Measurements from ENCODE around the gene C10orf53.
"Not testable (repeated sequence)": the region's sequence is repeated elsewhere in the genome, so short reads cannot be mapped to it uniquely, and the experiment has no call there.

Gene C10orf53

DNA sequence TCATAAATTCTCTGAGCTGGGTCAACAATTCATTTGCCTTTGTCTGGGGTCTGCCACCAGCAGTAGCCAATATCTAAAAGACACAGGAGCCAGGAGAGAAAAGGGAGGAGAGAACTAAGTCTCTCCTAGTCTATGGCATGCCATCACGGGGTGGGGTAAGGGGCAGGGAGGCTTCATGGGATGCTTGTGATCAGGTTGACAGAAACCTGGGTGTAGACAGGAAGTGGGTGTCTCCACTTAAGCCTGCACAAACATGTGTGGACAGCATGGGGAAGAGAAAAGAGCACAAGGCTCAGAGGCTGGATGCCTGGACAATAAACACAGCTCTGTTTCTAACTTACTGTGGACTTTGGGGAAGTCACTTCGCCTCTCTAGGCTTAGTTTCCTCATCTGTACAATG lies 11.5 kb upstream of the C10orf53 start:
- H3K4me3 ChIP-seq (ENCODE audit: low read depth, low read length), result no peak overlapping the region
- no peak for DNase-seq (ENCODE audit: low read depth)
- TF ChIP-seq, protein P1, sequence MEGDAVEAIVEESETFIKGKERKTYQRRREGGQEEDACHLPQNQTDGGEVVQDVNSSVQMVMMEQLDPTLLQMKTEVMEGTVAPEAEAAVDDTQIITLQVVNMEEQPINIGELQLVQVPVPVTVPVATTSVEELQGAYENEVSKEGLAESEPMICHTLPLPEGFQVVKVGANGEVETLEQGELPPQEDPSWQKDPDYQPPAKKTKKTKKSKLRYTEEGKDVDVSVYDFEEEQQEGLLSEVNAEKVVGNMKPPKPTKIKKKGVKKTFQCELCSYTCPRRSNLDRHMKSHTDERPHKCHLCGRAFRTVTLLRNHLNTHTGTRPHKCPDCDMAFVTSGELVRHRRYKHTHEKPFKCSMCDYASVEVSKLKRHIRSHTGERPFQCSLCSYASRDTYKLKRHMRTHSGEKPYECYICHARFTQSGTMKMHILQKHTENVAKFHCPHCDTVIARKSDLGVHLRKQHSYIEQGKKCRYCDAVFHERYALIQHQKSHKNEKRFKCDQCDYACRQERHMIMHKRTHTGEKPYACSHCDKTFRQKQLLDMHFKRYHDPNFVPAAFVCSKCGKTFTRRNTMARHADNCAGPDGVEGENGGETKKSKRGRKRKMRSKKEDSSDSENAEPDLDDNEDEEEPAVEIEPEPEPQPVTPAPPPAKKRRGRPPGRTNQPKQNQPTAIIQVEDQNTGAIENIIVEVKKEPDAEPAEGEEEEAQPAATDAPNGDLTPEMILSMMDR (IDR thresholded peaks at IDR 0.05; ENCODE audit: low read depth, low read length, missing control alignments), result no peak

- TF ChIP-seq, protein P1 (IDR thresholded peaks at IDR 0.05; ENCODE audit: low read depth, low read length, missing control alignments), result no peak
- DNase-seq (ENCODE audit: low read depth), result no peak
Observed at GRCh38 chr10:49668684-49669083, 10.8 kb upstream of the C10orf53 start.

DNA sequence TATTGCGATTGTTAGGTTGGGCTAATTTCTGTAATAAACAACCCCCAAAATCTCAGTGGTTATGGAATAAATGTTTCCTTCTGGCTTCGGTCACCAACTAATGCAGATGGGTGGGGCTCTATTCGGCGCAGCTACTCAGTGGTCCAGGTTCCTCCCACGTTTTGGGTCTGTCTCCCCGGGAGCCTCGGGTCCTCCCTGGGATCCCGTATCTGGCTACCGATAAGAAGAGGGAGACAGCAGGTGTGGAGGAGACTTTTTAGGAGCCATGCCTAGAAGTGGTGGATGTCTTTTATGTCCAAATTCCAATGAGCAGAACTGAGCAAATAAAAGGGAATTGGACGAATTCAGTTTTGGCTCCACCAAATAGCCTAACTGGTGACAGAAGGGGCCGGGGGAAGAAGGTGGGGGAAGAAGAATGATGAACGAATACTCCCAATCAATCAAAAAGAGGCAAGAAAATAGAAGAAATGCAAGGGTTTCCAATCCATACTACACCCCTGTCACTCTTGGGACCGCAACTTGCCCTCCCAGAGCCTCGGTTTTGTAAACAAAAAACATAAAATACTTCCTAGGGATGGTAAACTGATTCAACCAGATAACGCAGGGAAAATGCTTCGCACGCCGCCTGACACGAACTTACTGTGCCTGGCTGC lies 498 bp upstream of the C10orf53 start:
- DNase-seq (ENCODE audit: low read depth), result no peak
- TF ChIP-seq, protein P1 (IDR thresholded peaks at IDR 0.05; ENCODE audit: low read depth, low read length, missing control alignments), result no peak
- H3K4me3 ChIP-seq (ENCODE audit: low read depth, low read length), result no peak overlapping the region

More at GRCh38 chr10:49668684-49669083, 10.8 kb upstream of the C10orf53 start:
- H3K4me3 ChIP-seq (ENCODE audit: low read depth, low read length), result no peak overlapping the region

GRCh38 chr10:49682449-49682848 lies 3.0 kb downstream of the C10orf53 start:
- not testable (repeated sequence) for DNase-seq (ENCODE audit: low read depth)

GRCh38 chr10:49682879-49683278 lies 3.4 kb downstream of the C10orf53 start:
- no peak overlapping the region for H3K4me3 ChIP-seq (ENCODE audit: low read depth, low read length)
- DNase-seq (ENCODE audit: low read depth), result no peak
- TF ChIP-seq, protein P1 (IDR thresholded peaks at IDR 0.05; ENCODE audit: low read depth, low read length, missing control alignments), result no peak

More at GRCh38 chr10:49682449-49682848, 3.0 kb downstream of the C10orf53 start:
- not testable (repeated sequence) for H3K4me3 ChIP-seq (ENCODE audit: low read depth, low read length)

GRCh38 chr10:49686651-49687050 lies 7.2 kb downstream of the C10orf53 start:
- DNase-seq (ENCODE audit: low read depth), result no peak
- TF ChIP-seq, protein P1 (IDR thresholded peaks at IDR 0.05; ENCODE audit: low read depth, low read length, missing control alignments), result no peak
- no peak overlapping the region for H3K4me3 ChIP-seq (ENCODE audit: low read depth, low read length)

- no peak overlapping the region for H3K4me3 ChIP-seq (ENCODE audit: low read depth, low read length)
- no peak for DNase-seq (ENCODE audit: low read depth)
- TF ChIP-seq, protein P1 (IDR thresholded peaks at IDR 0.05; ENCODE audit: low read depth, low read length, missing control alignments), result no peak
Observed at GRCh38 chr10:49688261-49688846, 8.9 kb downstream of the C10orf53 start.
